GM13976 (cell line): Measurements from ENCODE around the gene XPNPEP2.

ENCODE experiments used
- DNase-seq: peaks from one replicate; pipeline ENCODE4 v3.0.0; 2012; ENCODE audit warnings: low spot score
- in situ Hi-C: fragments of 300-500 bp; cut with MboI; formaldehyde crosslinking; loops from one replicate; pipeline ENCODE4 v1.12.0; 2022; ENCODE audit warnings: low sequenced_read_pairs, mixed read lengths, inconsistent platforms; ENCODE audit not compliant: unreplicated experiment
- TF ChIP-seq, protein P1 (sequence below): IDR thresholded peaks from 2 replicates; pipeline ENCODE4 v1.5.1; 2012; ENCODE audit warnings: borderline replicate concordance, mild to moderate bottlenecking; ENCODE audit not compliant: insufficient read depth; ENCODE audit errors: extremely low read depth, missing control alignments, control extremely low read depth

Gene XPNPEP2

DNA sequence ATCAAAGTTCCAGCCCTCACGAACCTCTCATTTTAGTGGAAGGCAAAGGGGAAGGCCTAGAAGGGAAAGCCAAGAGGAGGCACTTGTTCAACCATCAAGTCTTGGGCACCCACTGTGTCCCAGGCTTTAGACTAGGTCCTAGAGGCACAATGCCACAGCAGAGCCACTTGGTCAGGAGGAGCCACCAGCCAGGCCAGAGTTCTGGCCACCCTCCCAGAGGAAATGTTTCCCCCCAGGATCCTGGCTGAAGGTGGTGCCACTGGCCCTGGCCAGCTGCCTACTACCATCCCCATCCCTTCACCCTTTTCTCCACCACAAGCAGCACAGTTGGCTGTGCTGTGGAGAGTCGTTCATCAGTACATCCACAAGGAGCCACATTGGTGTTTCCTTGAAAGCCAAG lies 34.3 kb upstream of the XPNPEP2 start:
- in situ Hi-C loops, result no loop called here

GRCh38 chrX:129705377-129705925 lies 33.3 kb upstream of the XPNPEP2 start:
- DNase-seq, result no peak
- TF ChIP-seq, protein P1, sequence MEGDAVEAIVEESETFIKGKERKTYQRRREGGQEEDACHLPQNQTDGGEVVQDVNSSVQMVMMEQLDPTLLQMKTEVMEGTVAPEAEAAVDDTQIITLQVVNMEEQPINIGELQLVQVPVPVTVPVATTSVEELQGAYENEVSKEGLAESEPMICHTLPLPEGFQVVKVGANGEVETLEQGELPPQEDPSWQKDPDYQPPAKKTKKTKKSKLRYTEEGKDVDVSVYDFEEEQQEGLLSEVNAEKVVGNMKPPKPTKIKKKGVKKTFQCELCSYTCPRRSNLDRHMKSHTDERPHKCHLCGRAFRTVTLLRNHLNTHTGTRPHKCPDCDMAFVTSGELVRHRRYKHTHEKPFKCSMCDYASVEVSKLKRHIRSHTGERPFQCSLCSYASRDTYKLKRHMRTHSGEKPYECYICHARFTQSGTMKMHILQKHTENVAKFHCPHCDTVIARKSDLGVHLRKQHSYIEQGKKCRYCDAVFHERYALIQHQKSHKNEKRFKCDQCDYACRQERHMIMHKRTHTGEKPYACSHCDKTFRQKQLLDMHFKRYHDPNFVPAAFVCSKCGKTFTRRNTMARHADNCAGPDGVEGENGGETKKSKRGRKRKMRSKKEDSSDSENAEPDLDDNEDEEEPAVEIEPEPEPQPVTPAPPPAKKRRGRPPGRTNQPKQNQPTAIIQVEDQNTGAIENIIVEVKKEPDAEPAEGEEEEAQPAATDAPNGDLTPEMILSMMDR, result no peak
- in situ Hi-C loops, result no loop called here

More for the DNA sequence above, 34.3 kb upstream of the XPNPEP2 start:
- TF ChIP-seq, protein P1, result no peak
- DNase-seq, result no peak

DNA sequence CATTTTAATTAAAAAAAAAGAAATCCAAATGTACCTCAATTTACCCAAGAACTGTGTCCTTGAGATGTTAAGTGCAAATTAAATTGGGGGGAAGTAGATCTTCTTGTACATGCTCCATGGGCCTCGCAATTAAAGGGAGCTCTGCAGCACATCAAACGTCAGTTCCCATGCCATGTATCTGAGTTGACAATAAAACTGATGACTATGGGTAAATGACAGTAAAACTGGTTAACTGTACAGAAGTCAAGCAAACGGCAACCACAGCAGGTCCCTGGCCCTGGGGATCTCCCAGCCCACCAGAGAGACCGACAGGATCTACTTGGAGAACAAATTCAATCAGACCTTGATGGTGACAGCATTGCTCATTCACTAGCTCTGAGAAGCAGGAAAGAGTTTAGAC lies 32.8 kb upstream of the XPNPEP2 start:
- in situ Hi-C loops, result no loop called here
- DNase-seq, result no peak
- TF ChIP-seq, protein P1, result no peak

DNA sequence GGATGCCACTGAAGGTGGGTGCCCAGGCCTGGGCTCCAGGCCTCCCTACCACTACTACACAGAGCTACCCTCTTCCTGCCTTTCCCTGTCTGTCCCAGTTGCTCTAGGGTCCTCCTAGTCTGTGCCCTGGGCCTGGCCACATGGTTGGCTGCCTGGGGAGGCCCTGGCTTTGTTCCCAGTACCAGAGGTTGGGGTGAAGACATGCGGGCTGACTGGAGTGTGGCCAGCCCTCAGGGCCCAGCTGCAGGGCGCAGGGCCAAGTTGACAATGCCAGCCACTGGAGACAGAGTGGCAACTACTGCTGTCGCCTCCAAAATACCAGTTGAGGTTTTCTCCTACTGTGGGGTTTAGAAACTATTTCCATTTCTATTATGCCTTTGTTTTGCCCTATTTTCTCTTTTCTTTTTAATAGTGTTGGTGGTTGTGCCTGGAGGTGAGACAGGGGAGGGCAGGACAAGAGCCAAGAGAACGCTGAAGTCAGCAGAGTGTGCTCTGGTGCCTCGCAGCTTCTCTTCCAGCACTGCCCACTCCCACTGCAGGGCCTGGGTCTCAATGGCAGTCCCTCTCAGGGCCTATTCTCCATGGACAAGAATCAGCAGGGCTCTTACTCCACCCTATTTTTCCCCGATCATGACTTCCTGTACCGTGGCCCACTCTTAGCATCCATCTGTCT lies 32.2 kb upstream of the XPNPEP2 start:
- TF ChIP-seq, protein P1, result no peak
- no peak for DNase-seq
- in situ Hi-C loops, result no loop called here

GRCh38 chrX:129714581-129714980 lies 24.2 kb upstream of the XPNPEP2 start:
- in situ Hi-C loops, result no loop called here
- DNase-seq, result no peak
- TF ChIP-seq, protein P1, result no peak

GRCh38 chrX:129716507-129716906 lies 22.3 kb upstream of the XPNPEP2 start:
- in situ Hi-C loops, result no loop called here
- TF ChIP-seq, protein P1, result no peak
- no peak for DNase-seq
